Tibial nerve (tissue), 4 donors: ENCODE measurements around the gene LONP1.

Source experiments
- EP300 ChIP-seq, 2 donors: sonication (generic); formaldehyde crosslinking; IDR thresholded peaks; one replicate each; pipeline ENCODE4 v1.6.1; 2017; ENCODE audit warnings: antibody characterized with exemption in 2 of 2, mild to moderate bottlenecking in 1 of 2
- POLR2A ChIP-seq, 2 donors: fragments of 450-650 bp; IDR thresholded peaks; one replicate each; pipeline ENCODE4 v1.6.1; 2017; ENCODE audit warnings: antibody characterized with exemption in 2 of 2, mild to moderate bottlenecking in 2 of 2, moderate library complexity in 2 of 2
- TF ChIP-seq, protein P1 (sequence below), 5 experiments: fragments of 200-600 bp in 3 of 5; fragments of 450-650 bp in 2 of 5; sonication (generic) in 3 of 5; IDR thresholded peaks; one replicate each; pipeline ENCODE4 v1.5.1; 2016 to 2019; ENCODE audit warnings: antibody characterized with exemption in 5 of 5, mild to moderate bottlenecking in 3 of 5, moderate library complexity in 2 of 5

DNA sequence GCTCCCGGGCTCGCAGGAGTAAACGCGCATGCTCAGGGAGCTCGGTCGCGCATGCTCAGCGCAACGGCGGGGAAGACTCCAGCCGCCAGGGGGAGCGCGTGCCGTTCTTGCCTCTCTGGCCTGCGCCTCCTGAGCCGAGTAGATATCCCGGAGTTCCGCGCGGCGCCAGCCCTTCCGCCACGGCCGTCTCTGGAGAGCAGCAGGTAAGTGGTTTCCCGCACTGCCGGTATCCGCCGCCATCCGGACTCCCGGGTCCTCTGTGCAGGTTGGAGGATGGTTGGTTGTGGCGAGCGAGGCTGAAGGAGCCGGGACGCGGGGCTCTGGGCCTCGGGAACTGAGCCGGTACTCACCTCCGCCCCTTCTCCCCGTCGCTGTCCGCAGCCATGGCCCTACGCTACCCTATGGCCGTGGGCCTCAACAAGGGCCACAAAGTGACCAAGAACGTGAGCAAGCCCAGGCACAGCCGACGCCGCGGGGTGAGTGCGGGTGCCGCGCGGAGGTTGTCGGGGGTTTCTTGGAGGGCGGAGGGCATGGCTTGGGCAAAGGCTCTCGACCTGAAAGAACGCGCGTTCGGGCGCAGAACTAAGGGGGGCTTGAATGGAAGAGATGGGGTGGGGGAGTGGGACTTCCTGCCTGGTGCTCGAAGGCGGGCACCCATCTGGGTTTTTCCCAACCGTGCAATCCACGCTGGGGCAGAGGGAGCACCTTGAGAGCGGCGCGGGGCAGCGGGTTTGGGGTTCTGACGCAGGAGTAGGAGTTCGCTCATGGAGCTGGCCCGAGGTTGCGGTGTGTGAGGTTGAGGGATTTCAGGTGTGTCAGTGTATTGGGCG is 29.6 kb downstream of the LONP1 start, which contains the start of gene RPL36:
- TF ChIP-seq, protein P1, sequence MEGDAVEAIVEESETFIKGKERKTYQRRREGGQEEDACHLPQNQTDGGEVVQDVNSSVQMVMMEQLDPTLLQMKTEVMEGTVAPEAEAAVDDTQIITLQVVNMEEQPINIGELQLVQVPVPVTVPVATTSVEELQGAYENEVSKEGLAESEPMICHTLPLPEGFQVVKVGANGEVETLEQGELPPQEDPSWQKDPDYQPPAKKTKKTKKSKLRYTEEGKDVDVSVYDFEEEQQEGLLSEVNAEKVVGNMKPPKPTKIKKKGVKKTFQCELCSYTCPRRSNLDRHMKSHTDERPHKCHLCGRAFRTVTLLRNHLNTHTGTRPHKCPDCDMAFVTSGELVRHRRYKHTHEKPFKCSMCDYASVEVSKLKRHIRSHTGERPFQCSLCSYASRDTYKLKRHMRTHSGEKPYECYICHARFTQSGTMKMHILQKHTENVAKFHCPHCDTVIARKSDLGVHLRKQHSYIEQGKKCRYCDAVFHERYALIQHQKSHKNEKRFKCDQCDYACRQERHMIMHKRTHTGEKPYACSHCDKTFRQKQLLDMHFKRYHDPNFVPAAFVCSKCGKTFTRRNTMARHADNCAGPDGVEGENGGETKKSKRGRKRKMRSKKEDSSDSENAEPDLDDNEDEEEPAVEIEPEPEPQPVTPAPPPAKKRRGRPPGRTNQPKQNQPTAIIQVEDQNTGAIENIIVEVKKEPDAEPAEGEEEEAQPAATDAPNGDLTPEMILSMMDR (IDR thresholded peaks at IDR 0.05) = peak; percentile 96 to 99 (median 98)
- TF ChIP-seq POLR2A (IDR thresholded peaks at IDR 0.05) (peak; percentile 61 to 89), EP300 (IDR thresholded peaks at IDR 0.05) (peak; percentile 82 to 98)
